Activated CD8-positive, alpha-beta T cell treated with anti-CD3 and anti-CD28 coated beads, Interleukin-2, amount 10 ng/mL, durations not matched to agents 7 days and 5 days (primary cell): ENCODE measurements around the gene GP1BB. TPM values are rescaled to one million over a fixed set of nuclear protein-coding genes. Genes with fewer than 3 reads are reported as not detected.

ENCODE experiments used
- ATAC-seq: fragments of 150-1000 bp; cut with Tn5 transposase; one replicate; pipeline ENCODE4 v1.10.0; 2021; ENCODE audit warnings: moderate library complexity
- CTCF ChIA-PET: fragments of 350-600 bp; sonication (Branson Sonifier 250); formaldehyde crosslinking; loops from one replicate; lab custom pipeline; 2021; ENCODE audit warnings: antibody characterized with exemption; lab: Charles Lee
- POLR2A ChIA-PET: fragments of 350-600 bp; sonication (Branson Sonifier 250); formaldehyde crosslinking; loops from one replicate; lab custom pipeline; 2021; ENCODE audit warnings: antibody characterized with exemption; lab: Charles Lee
- DNase-seq: peaks from one replicate; pipeline ENCODE4 v3.0.0-alpha.2; 2020
- H3K27ac Mint-ChIP-seq: one replicate; pipeline ENCODE4 v1.8.0; 2021; ENCODE audit warnings: mild to moderate bottlenecking, mixed read lengths
- H3K27me3 Mint-ChIP-seq: one replicate; pipeline ENCODE4 v1.8.0; 2021; ENCODE audit warnings: low read depth, mixed read lengths
- H3K36me3 Mint-ChIP-seq: one replicate; pipeline ENCODE4 v1.8.0; 2021; ENCODE audit warnings: low read depth, mixed read lengths
- H3K4me1 Mint-ChIP-seq: one replicate; pipeline ENCODE4 v1.8.0; 2021; ENCODE audit warnings: low read depth, mixed read lengths
- H3K4me3 Mint-ChIP-seq: one replicate; pipeline ENCODE4 v1.8.0; 2021; ENCODE audit warnings: mild to moderate bottlenecking, mixed read lengths
- H3K9me3 Mint-ChIP-seq: one replicate; pipeline ENCODE4 v1.8.0; 2022; ENCODE audit warnings: mixed read lengths; ENCODE audit not compliant: insufficient read depth
- total RNA-seq, 2 experiments: library from RNA; stranded (reverse); gene quantifications; one replicate each; pipeline ENCODE4 v1.2.3, GENCODE V29; 2021

The GP1BB gene
- total RNA-seq, 2 experiments from 2014 or later = not detected

- H3K4me3 Mint-ChIP-seq = no peak overlapping the region
- CTCF ChIA-PET = no interaction called here
- no peaks in the 10 kb centered on the region for H3K36me3 Mint-ChIP-seq
- no peak overlapping the region for H3K27ac Mint-ChIP-seq
- no peaks in the 10 kb centered on the region for H3K4me1 Mint-ChIP-seq
- ATAC-seq = no peak
- DNase-seq = no peak
- H3K27me3 Mint-ChIP-seq = peaks cover 27% of the 10 kb centered on the region
- no peaks in the 10 kb centered on the region for H3K9me3 Mint-ChIP-seq
- POLR2A ChIA-PET = no interaction called here
These were observed 41.5 kb upstream of the GP1BB start for GRCh38 chr22:19681863-19682245.

- ChIA-PET POLR2A (no interaction called here), CTCF (no interaction called here)
These were observed 36.4 kb upstream of the GP1BB start for GRCh38 chr22:19686946-19687345.

GRCh38 chr22:19687561-19688300 is 35.6 kb upstream of the GP1BB start:
- Mint-ChIP-seq H3K4me3 (no peak overlapping the region), H3K27ac (no peak overlapping the region), H3K9me3 (no peaks in the 10 kb centered on the region), H3K4me1 (peaks cover 2% of the 10 kb centered on the region), H3K27me3 (peaks cover 21% of the 10 kb centered on the region), H3K36me3 (no peaks in the 10 kb centered on the region)
- CTCF ChIA-PET = no interaction called here
- no peak for ATAC-seq
- POLR2A ChIA-PET = no interaction called here
- DNase-seq = no peak

More at GRCh38 chr22:19686946-19687345, 36.4 kb upstream of the GP1BB start:
- Mint-ChIP-seq H3K27ac (no peak overlapping the region), H3K27me3 (peaks cover 25% of the 10 kb centered on the region), H3K9me3 (no peaks in the 10 kb centered on the region), H3K4me3 (no peak overlapping the region), H3K36me3 (no peaks in the 10 kb centered on the region), H3K4me1 (peaks cover 2% of the 10 kb centered on the region)
- no peak for ATAC-seq
- DNase-seq = no peak

GRCh38 chr22:19688301-19689290 is 34.7 kb upstream of the GP1BB start:
- ChIA-PET POLR2A (no interaction called here), CTCF (interaction anchor here (1.4 kb wide), 1 partner anchor 38 kb away, joined by 3 read pairs; no protein-coding TSS in a partner anchor)
- H3K4me1 Mint-ChIP-seq = peaks cover 2% of the 10 kb centered on the region
- no peak for ATAC-seq
- no peak overlapping the region for H3K27ac Mint-ChIP-seq
- H3K36me3 Mint-ChIP-seq = no peaks in the 10 kb centered on the region
- H3K4me3 Mint-ChIP-seq = no peak overlapping the region
- no peaks in the 10 kb centered on the region for H3K9me3 Mint-ChIP-seq
- DNase-seq = no peak
- peaks cover 16% of the 10 kb centered on the region for H3K27me3 Mint-ChIP-seq

GRCh38 chr22:19689408-19689807 is 33.9 kb upstream of the GP1BB start:
- CTCF ChIA-PET = interaction anchor here (0.7 to 1.4 kb wide), 2 partner anchors 39 to 513 kb away, joined by 3 read pairs; no protein-coding TSS in a partner anchor
- no peak overlapping the region for H3K27ac Mint-ChIP-seq

GRCh38 chr22:19691007-19691720 is 32.2 kb upstream of the GP1BB start:
- ATAC-seq (no peak), DNase-seq (no peak)
- ChIA-PET CTCF (no interaction called here), POLR2A (no interaction called here)
- no peaks in the 10 kb centered on the region for H3K9me3 Mint-ChIP-seq
- no peak overlapping the region for H3K4me3 Mint-ChIP-seq
- no peaks in the 10 kb centered on the region for H3K36me3 Mint-ChIP-seq
- no peak overlapping the region for H3K27ac Mint-ChIP-seq
- H3K27me3 Mint-ChIP-seq = peaks cover 7% of the 10 kb centered on the region
- peaks cover 2% of the 10 kb centered on the region for H3K4me1 Mint-ChIP-seq

More at GRCh38 chr22:19689408-19689807, 33.9 kb upstream of the GP1BB start:
- Mint-ChIP-seq H3K9me3 (no peaks in the 10 kb centered on the region), H3K36me3 (no peaks in the 10 kb centered on the region), H3K4me3 (no peak overlapping the region), H3K4me1 (peaks cover 2% of the 10 kb centered on the region), H3K27me3 (peaks cover 10% of the 10 kb centered on the region)
- ATAC-seq = no peak
- DNase-seq = no peak
- POLR2A ChIA-PET = no interaction called here

- ATAC-seq (no peak), DNase-seq (no peak)
- no peak overlapping the region for H3K27ac Mint-ChIP-seq
- H3K4me3 Mint-ChIP-seq = no peak overlapping the region
- no peaks in the 10 kb centered on the region for H3K9me3 Mint-ChIP-seq
- POLR2A ChIA-PET = no interaction called here
- peaks cover 5% of the 10 kb centered on the region for H3K27me3 Mint-ChIP-seq
- CTCF ChIA-PET = no interaction called here
- peaks cover 2% of the 10 kb centered on the region for H3K4me1 Mint-ChIP-seq
- H3K36me3 Mint-ChIP-seq = no peaks in the 10 kb centered on the region
These were observed 31.5 kb upstream of the GP1BB start for GRCh38 chr22:19691721-19692341.

GRCh38 chr22:19693581-19693980 is 29.8 kb upstream of the GP1BB start:
- Mint-ChIP-seq H3K4me1 (peaks cover 2% of the 10 kb centered on the region), H3K36me3 (no peaks in the 10 kb centered on the region)
- ATAC-seq = no peak

GRCh38 chr22:19693981-19694670 is 29.2 kb upstream of the GP1BB start:
- Mint-ChIP-seq H3K9me3 (no peaks in the 10 kb centered on the region), H3K4me1 (peaks cover 2% of the 10 kb centered on the region), H3K27ac (no peak overlapping the region), H3K36me3 (no peaks in the 10 kb centered on the region), H3K4me3 (no peak overlapping the region), H3K27me3 (peaks cover 5% of the 10 kb centered on the region)
- POLR2A ChIA-PET = no interaction called here
- ATAC-seq (no peak), DNase-seq (no peak)
- CTCF ChIA-PET = no interaction called here

More at GRCh38 chr22:19693581-19693980, 29.8 kb upstream of the GP1BB start:
- Mint-ChIP-seq H3K4me3 (no peak overlapping the region), H3K9me3 (no peaks in the 10 kb centered on the region), H3K27me3 (peaks cover 5% of the 10 kb centered on the region), H3K27ac (no peak overlapping the region)
- POLR2A ChIA-PET = no interaction called here
- no peak for DNase-seq
- CTCF ChIA-PET = no interaction called here

- no peak for ATAC-seq
- Mint-ChIP-seq H3K4me1 (peaks cover 2% of the 10 kb centered on the region), H3K9me3 (no peaks in the 10 kb centered on the region), H3K36me3 (no peaks in the 10 kb centered on the region), H3K27me3 (peaks cover 5% of the 10 kb centered on the region), H3K27ac (no peak overlapping the region), H3K4me3 (no peak overlapping the region)
- ChIA-PET POLR2A (no interaction called here), CTCF (no interaction called here)
- no peak for DNase-seq
These were observed 28.6 kb upstream of the GP1BB start for GRCh38 chr22:19694696-19695095.
